Measurements from ENCODE around the gene MACROH2A1.

MACROH2A1 gene

DNA sequence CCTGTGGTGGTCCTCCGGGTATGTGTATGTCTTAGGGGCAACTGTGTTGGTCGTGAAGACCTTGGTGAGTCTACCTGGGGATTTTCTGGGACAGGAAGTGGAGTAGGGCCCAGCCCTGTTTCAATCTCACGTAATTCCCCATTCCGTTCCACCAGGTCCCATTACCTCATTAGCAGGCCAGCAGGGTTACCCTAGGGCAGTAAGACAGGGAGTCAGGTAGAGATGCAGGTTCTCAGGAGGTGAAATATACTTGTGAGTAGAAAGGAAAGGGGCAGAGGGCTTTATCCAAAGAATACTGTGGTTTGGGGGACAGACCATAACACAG lies 56.5 kb downstream of the MACROH2A1 start:
- no peak overlapping the region for H3K27ac ChIP-seq

DNA sequence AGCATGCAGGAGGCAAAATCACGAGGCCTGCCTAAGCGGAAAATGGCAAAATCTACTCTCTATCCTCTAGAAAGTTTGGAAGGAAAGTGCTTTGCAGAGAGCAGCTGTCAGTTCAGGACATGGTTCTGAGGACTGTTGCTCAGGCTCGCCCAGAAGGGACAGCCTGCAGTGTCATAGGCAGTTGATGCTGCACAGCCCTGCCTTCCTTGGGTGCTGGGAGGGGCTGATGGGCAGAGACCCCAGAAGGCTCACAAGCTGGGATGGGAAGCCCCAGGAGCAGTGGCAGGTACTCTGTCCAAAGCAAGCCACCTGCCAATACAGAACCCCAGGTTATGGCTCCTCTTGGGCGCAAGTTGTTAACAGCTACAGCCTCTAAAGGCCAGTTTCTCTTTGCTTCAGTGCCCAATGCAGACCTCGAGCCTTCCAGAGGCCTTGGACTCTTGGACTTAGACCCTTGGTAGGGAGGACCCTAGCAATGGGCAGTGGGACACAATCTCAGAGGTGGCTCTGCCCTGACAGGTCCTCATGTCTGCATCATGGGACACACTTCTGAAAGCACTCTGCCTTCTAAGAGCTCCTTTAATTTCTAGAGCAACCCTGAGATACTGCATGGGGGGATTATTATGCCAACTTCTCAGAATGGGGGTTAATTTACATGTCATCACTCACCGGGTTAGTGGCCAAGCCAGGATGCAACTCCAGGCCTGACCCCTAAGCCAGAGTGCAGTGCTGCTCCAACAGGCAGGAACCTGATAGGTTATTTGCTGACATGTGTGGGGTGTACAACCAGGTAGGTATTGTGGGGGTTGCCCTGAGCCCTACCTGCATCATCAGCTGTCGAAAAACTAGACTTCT lies 57.1 kb downstream of the MACROH2A1 start:
- Histone ChIP-seq H3K4me3 (no peak overlapping the region), H3K27ac (no peak overlapping the region)

More for the DNA sequence above, 56.5 kb downstream of the MACROH2A1 start:
- H3K4me3 ChIP-seq = no peak overlapping the region

DNA sequence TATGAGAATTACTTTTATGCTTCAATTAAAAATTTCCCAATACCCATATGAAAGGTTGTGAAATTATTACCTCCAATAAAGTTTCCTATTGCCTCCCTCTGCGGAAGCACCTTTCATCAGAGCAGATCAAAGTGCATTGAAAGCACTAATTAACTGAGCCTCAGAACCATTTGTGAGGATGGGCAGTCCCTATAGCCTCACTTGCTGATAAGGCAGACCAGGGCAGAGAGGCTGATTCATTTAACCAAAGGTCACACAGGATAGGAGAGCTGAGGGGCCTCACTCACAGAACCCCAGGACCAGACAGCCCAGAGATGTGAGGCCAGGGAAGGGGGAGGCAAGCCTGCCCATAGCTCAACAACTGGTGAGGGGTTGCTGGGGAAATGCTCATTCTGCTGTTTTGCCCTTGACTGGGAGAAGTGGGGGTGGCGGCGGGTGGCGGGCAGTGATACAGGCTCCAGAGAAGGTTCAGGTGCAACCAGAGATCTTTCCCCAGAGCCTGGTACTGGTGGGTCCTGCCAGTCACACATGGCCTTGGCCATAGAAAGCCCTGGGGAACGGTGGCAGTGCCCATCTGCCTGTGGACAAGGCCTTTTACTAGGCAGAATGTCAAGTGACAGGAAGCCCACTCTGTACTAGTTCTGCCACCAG lies 57.9 kb downstream of the MACROH2A1 start:
- H3K27ac ChIP-seq = no peak overlapping the region
- no peak overlapping the region for H3K4me3 ChIP-seq

DNA sequence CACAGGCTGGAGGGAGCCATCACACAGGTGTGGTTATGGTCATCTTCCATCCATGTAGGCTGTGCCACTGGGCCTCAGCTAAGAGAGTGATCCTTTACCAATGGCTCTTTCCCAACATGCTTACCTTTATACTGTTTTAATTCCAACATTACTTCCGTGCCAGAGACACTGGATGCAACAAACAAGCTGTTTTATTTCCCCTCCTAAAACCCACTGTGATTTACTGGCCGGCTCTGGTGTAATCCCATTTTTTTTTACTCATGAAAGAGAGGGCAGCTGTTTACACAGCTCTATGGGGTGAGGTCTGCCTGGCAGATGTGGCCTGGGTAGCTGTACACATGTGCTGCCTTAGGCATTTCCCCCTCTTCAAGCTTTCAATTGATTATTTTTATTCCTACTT lies 58.5 kb downstream of the MACROH2A1 start:
- no peak overlapping the region for H3K27ac ChIP-seq
- H3K4me3 ChIP-seq = no peak overlapping the region

DNA sequence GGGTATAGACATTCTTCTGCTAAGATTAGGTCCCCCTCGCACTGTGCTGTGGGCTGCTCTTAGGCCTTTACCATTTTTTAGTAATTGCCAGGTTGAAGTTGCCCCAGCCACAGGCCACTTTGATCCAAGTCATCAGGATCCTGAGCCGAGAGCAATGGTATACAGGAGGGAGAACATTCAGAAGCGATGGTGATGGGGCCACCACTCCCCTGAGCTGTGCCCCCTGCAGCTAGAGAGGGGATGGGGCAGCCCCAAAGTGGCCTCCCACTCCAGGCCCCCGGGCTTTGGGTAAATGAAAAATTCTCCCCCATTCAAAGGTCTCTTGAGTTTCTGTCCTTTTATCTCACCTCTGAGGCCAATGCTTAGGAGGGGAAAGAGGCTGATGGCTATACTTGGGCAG lies 59.4 kb downstream of the MACROH2A1 start:
- H3K27ac ChIP-seq = no peak overlapping the region
- H3K4me3 ChIP-seq = no peak overlapping the region

DNA sequence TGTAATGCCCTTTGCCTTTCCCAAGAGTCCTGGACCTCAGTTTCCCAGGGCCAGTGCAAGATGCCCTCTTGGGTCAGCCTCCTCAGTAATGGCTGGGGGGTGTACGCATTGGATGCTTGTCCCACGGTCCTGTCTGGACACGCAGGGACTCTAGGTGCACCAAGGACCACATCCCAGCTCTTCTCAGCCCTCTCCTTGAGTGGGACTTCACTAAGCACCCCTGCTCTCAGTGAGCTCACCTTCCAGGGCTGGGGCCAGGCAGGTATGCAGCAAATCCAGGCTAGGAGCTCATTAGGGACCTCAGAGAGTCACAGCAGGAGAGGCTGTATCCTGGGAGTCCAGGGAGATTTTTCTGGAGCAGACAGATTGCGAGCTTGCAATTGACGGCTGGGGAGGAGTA lies 59.8 kb downstream of the MACROH2A1 start:
- no peak overlapping the region for H3K4me3 ChIP-seq

DNA sequence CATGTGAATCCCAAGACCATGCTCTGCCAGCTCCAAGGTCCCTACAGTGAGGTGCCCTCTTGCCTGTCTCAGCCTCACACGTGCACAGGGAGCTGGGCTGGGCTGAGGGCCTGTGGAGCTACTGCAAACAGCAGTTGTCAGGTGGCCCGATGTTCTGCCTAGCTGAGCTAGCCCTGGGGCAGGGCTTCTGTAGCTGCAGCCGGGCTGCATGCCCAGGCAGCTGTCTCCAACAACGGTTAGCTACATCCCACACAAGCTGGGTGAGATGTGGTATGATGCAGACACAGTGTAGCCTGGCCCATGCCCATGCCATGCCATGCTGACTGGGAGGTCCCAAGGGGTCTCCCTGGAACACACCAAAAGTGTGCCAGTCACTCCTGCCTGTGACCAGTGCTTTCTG lies 62.0 kb downstream of the MACROH2A1 start:
- H3K27ac ChIP-seq = no peak overlapping the region
- no peak overlapping the region for H3K4me3 ChIP-seq

More for the DNA sequence above, 59.8 kb downstream of the MACROH2A1 start:
- H3K27ac ChIP-seq = no peak overlapping the region

DNA sequence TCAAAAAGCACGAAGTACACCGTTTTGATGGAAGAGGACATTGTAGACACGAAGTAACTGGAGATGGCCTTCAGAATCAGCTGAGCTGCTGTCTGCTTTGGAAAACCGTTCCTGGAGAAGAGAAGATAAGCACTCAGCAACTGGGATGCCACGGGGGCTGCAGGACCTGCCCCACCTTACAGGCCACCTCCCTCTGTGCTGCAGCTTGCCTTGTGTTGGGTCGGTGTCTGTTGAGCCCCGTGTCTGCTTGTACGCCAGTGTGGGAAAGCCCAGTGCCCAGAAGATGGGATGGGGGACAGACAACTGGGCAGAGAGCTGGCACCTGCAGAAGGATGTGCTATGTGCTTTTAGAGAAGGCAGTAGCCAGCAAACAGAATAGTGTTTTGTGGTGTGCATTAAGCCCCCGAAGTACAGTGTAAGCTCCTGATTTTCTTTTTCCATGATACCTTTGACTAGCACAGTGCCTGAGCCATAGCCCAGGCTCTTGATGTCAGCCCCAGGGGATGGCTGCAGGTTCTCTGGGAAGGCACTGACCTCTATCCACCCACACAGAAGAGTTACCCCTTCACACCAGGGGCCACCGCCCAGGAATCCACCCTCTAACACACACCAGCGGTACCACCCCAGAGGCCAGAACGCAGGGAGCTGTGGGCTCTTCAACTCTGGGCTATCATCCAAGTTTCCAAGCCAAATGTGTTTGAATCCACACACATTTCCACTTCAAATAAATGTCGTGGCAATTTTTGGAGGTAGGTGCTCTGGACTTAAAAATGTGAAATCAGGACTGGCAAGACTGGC lies 63.8 kb downstream of the MACROH2A1 start:
- H3K4me3 ChIP-seq = no peak overlapping the region
- H3K27ac ChIP-seq = no peak overlapping the region

DNA sequence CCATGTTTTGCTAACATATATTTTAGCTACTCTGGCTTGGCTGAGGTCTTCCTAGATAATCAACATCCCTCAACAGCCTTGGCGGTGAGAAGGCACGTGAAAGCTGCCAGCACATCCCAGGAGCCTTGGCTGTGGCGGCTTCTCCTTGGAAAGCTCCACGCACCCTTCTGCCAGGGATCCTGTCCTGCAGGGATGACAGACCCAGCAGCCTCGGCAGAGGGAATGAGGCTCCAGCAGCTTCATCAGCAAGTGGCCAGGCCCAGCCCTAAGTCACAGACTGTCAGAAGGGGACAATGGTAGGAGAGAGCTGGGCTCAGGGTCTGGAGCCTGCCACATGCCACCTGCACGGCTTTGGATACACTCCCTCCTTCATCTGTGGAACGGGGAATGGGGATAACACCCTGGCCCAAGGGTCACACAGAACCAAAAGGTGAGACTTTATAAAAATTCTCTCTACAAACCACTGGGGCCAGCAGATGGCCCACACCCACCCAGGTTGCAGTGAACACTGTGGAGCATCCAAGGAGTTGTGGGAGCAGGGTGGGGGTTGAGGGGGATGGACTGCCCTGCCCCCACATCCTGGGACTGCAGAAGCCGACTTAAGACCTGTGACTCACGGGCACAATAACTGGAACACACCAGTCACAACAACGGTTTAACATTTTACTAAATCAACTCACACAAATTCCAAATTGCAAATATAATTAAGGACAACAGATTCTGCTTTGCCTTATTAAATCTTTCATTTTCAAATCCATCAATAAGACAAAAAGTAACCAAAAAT lies 65.1 kb downstream of the MACROH2A1 start:
- H3K27ac ChIP-seq = no peak overlapping the region

DNA sequence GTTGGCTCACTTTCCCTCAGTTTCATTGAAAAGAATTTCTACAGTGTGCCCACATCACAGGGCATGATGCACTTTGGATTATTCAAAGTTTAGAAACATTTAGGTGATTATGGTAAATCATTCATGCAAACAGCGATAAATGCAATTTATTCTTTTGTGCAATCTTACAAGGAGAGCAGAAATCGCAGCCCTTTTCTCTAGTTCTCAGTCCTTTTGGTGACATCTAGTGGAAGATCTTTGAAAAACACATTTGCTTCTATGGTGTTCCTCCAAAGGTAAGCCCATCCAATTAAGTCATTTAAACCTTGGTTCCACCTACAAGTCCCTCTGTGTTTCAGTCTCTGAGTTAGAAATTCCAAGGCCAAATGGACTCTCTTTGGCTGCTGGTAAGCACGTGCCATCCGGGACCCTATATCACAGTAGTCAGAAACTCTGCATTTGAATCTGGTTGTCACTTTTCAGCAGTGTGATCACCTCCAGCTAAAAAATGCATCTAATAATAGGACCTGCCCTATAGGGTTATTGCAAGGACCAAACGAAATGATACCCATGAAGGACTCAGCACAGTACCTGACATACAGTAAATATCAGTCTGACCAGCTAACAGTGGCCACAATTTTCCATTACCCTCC lies 66.4 kb downstream of the MACROH2A1 start:
- no peak overlapping the region for H3K27ac ChIP-seq
- no peak overlapping the region for H3K4me3 ChIP-seq

More for the DNA sequence above, 65.1 kb downstream of the MACROH2A1 start:
- no peak overlapping the region for H3K4me3 ChIP-seq

DNA sequence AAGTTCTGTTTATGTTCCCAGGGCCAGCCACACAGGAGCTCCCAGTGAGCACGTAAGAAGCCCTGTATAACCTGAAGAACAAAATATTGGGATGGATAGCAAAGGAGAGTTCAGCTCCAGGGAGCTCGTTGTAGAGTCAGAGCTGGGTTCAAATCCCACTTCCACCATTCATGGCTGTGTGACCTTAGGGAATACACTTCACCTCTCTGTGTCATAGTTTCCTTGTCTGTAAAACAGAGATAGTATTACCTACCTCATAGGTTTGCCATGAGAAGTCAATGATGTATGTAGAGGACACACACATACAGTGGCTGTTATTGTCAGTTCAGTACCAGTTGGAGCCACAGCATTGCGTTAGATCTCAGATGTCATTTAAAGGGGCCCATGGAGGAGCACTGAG lies 67.4 kb downstream of the MACROH2A1 start:
- H3K27ac ChIP-seq = no peak overlapping the region
- H3K4me3 ChIP-seq = no peak overlapping the region

DNA sequence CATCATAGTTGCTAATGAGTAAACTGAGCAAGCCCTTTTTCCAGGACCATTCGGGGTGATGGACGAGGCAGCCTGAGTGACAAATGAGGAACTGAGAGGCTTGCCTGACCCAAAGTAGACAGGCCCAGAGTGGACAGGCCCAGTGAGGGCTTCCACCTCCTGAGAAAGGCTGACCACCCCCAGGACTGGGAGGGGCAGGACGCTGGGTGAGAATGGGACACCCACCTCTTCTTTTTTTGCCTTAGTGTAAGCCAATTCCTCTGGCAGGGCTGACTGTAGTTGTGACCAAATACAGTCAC lies 68.3 kb downstream of the MACROH2A1 start:
- H3K27ac ChIP-seq = no peak overlapping the region
- no peak overlapping the region for H3K4me3 ChIP-seq

DNA sequence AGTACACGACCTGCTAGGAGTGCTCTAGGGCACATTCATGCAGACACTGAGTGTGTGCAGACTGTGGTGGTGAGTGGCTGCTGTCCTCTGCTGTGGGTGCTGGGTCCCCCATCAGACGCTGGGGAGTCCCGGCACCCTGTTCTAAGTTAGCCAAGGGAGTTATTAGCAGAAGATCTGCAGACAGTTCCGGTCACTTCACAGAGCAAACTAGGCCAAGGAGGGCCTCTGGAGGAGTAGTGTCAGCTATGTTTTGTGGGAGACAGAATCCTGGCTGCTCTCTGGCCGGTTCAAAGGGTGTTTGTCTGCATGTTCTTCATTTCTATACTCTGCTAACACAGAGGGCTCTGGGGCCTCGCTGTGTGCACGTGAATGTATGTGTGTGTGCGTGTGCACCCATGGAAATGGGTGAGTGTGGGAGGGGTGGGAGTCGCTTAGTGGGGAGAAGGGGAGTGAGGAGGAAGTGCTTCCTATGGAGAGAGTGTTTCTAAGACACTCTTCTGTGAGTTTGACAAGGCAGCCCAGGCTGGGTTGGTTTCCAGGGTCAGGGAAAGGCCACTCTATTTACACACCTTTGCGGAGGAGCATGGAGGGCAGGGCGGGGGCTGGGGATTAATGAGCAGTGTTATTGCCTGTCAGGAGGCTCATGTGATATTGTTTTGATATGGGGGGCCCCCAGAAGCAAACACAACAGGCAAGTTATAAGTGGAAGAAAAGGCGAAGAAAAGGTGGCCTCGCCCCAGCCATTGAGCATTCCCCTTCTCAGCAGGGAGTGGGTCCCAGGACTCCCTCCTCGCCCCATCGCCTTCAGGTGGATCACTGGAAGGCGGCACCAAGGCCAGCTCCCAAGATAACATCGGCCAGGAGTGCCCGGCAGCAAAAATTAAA lies 68.9 kb downstream of the MACROH2A1 start:
- Histone ChIP-seq H3K4me3 (no peak overlapping the region), H3K27ac (no peak overlapping the region)

DNA sequence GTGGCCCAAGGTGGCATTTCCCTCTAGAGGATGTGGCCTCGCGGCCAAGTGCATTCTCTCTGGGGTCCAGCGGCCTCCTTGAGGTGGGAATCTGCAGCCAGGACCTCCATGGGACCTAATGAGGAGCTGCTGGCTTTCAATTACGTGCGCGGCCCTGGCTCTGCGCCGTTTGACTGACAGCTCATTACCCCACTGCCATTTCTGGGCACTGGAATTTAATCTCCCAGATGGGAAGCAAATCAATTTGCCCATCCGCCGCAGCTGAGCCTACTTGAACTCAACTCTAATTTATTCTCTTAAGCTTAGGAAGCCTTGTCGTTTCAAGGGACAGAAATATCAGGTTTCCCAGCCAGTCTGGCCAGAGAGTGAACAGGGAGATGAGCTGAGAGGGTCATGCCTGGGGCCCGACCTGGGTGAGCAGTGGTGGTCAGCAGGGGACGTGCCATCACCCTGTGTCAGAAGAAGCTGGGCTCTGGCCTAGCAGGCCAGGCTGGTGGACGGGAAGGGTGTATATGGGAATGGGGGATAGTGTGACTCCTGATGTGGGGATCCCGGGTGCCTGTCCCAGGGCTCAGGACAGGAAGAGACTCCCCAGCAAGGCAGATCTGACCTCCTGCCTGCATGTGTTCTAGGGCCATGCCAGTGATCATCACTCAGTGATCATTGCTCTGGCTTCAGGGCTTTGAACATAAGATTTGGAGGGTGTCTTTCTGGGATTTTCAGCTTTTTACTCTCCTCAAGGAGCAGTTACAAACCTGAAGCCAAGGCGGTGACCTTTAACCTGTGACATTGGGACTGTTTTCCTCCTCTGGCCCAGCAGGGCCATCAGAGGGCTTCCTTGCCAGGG lies 69.7 kb downstream of the MACROH2A1 start:
- H3K4me3 ChIP-seq = no peak overlapping the region
- no peak overlapping the region for H3K27ac ChIP-seq

DNA sequence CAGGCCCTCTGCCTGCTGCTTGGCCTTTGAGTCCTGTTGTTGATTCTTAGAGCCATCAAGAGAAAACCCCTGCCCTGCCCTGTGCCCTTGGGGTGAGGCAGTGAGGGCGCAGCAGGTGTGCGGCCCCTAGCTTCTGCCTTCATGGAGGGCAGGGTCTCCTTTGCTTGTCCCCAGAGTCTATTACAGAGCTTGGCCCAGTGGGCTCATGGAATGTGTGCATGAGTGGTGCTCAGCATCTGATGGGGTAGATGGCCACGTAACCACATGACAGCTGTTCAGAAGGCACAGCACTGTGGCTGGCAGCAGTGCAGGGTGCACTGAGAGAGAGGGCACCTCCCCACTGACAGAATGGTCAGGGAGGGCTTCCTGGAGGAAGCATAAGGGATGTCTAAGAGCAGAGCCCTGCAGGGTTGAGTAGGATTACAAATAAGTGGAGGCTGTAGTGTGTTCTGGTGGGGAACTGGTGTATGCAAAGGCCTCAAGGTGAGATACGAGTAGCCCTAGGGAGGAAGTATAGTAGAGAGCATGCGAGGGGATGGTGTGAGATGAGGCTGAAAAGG lies 70.8 kb downstream of the MACROH2A1 start:
- Histone ChIP-seq H3K4me3 (no peak overlapping the region), H3K27ac (no peak overlapping the region)

DNA sequence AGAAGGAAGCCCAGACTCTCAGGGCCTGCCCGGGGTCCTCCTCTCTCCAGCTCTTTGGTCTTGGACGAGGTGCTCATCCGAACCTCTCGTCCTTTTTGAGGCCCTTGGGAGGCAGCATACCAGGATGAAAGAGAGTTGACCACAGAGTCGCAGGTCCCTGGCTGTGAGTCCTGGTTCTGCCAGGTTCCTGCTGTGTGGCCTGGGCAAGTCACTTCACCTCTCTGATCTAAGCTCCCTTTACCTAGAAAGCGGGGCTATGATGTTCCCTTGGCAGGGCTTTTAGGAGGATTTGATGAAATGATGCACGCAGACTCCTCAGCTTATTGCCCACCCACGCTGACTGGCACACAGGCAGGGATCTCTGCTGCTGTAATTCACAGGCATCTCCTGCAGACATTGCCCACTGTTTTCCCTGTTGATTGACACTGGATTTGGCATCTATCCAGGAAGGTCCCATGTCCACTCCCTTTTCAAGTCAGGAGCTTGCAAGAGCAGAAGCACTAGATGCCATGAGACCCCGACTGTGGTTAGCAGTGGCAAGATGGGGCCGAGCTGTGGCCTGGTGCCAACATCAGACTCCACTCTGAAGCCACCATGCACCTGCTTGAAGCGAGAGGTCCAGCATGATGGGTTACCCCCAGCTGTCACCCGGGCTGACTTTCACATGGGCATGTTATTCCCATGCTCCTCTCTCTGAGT lies 71.5 kb downstream of the MACROH2A1 start:
- Histone ChIP-seq H3K27ac (no peak overlapping the region), H3K4me3 (no peak overlapping the region)
